SK-N-SH treated with all-trans-retinoic acid at 6 μM for 48 hours (cell line): ENCODE data around the gene FNDC3A.

Experiments used
- ARNTL ChIP-seq: fragments of 450-650 bp; formaldehyde crosslinking; IDR thresholded peaks from 2 replicates; pipeline ENCODE4 v1.5.0; 2020; ENCODE audit warnings: low read depth, mild to moderate bottlenecking, moderate library complexity, borderline replicate concordance
- BACH2 ChIP-seq: fragments of 250-450 bp; sonication (Bioruptor Pico); IDR thresholded peaks from 2 replicates; pipeline ENCODE4 v1.9.0; 2021; ENCODE audit warnings: mild to moderate bottlenecking, borderline replicate concordance
- CREB5 ChIP-seq: fragments of 250-450 bp; sonication (Bioruptor Pico); IDR thresholded peaks from 2 replicates; pipeline ENCODE4 v1.5.1; 2020; ENCODE audit warnings: low read depth, mild to moderate bottlenecking, moderate library complexity
- CSDC2 ChIP-seq: fragments of 250-450 bp; sonication (Bioruptor Pico); IDR thresholded peaks from 2 replicates; pipeline ENCODE4 v1.5.0; 2020; ENCODE audit warnings: mild to moderate bottlenecking, moderate library complexity
- PATZ1 ChIP-seq: fragments of 250-450 bp; sonication (Bioruptor Pico); IDR thresholded peaks from 2 replicates; pipeline ENCODE4 v1.8.0; 2020; ENCODE audit warnings: mild to moderate bottlenecking, moderate library complexity, borderline replicate concordance
- RARB ChIP-seq: fragments of 250-450 bp; sonication (Bioruptor Pico); IDR thresholded peaks from 2 replicates; pipeline ENCODE4 v1.8.0; 2021; ENCODE audit warnings: mild to moderate bottlenecking, moderate library complexity
- SNAI2 ChIP-seq: fragments of 250-450 bp; sonication (Bioruptor Pico); IDR thresholded peaks from 2 replicates; pipeline ENCODE4 v1.5.0; 2020; ENCODE audit warnings: mild to moderate bottlenecking, moderate library complexity
- ZFP3 ChIP-seq: fragments of 250-450 bp; sonication (Bioruptor Pico); IDR thresholded peaks from 2 replicates; pipeline ENCODE4 v1.5.0; 2020; ENCODE audit warnings: mild to moderate bottlenecking, moderate library complexity
- ZNF8 ChIP-seq: fragments of 450-650 bp; formaldehyde crosslinking; IDR thresholded peaks from 2 replicates; pipeline ENCODE4 v1.5.0; 2020; ENCODE audit warnings: mild to moderate bottlenecking, moderate library complexity

- TF ChIP-seq CSDC2 (CRISPR knock-in tag) (no peak), ARNTL (CRISPR knock-in tag) (no peak), ZFP3 (no peak), RARB (CRISPR knock-in tag) (no peak), PATZ1 (no peak), ZNF8 (CRISPR knock-in tag) (no peak), BACH2 (no peak), SNAI2 (CRISPR knock-in tag) (no peak), CREB5 (CRISPR knock-in tag) (no peak)
Observed at GRCh38 chr13:48977973-48978372, 2.3 kb downstream of the FNDC3A start.
